22Rv1 (cell line): ENCODE measurements around the gene VPS26B.

Experiments
- ZFX ChIP-seq: fragments of 450-650 bp; IDR thresholded peaks from 2 replicates; pipeline ENCODE4 v1.6.1; 2017; ENCODE audit warnings: antibody characterized with exemption, borderline replicate concordance
- TF ChIP-seq, protein P1 (sequence below): fragments of 450-650 bp; IDR thresholded peaks from 2 replicates; pipeline ENCODE4 v1.5.1; 2017; ENCODE audit warnings: mild to moderate bottlenecking

DNA sequence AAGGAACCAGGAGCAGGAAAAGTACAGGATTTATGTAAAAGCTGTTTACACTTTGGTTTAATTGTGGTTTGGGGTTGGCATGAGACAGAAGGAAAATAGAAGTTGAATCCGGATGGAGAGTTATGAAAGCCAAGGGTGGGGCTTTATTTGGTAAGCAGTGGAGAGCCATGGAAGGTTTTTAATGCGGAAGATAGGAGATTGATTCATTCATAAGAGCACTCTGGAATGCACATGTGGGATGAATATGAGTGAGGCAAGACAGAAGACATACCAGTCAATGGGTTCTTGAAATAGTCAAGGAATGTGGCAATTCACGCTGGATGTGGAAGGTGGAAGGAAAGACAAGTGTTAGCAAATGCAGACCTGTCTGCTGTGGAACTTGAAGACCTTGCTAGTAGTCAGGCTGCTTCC is 42.4 kb downstream of the VPS26B start:
- TF ChIP-seq, protein P1, sequence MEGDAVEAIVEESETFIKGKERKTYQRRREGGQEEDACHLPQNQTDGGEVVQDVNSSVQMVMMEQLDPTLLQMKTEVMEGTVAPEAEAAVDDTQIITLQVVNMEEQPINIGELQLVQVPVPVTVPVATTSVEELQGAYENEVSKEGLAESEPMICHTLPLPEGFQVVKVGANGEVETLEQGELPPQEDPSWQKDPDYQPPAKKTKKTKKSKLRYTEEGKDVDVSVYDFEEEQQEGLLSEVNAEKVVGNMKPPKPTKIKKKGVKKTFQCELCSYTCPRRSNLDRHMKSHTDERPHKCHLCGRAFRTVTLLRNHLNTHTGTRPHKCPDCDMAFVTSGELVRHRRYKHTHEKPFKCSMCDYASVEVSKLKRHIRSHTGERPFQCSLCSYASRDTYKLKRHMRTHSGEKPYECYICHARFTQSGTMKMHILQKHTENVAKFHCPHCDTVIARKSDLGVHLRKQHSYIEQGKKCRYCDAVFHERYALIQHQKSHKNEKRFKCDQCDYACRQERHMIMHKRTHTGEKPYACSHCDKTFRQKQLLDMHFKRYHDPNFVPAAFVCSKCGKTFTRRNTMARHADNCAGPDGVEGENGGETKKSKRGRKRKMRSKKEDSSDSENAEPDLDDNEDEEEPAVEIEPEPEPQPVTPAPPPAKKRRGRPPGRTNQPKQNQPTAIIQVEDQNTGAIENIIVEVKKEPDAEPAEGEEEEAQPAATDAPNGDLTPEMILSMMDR = no peak
- TF ChIP-seq ZFX = no peak
